NB4 (cell line): ENCODE measurements around the gene PDE4A.
A peak's percentile ranks its signal among the peaks of the same experiment; 100 is the strongest.

ENCODE experiments used
- DNase-seq: peaks from one replicate; pipeline ENCODE4 v3.0.0; 2010; ENCODE audit warnings: low read depth
- H3K4me3 ChIP-seq: one replicate; pipeline ENCODE4 v1.5.1; 2011; ENCODE audit warnings: mild to moderate bottlenecking, low read depth, low read length, moderate library complexity
- MYC ChIP-seq: IDR thresholded peaks from 2 replicates; pipeline ENCODE4 v1.6.1; 2011; ENCODE audit warnings: low read depth, low read length
- POLR2A ChIP-seq: IDR thresholded peaks from 2 replicates; pipeline ENCODE4 v1.6.1; 2011; ENCODE audit warnings: mild to moderate bottlenecking; ENCODE audit not compliant: insufficient read length; ENCODE audit errors: extremely low read depth
- TF ChIP-seq, protein P1 (sequence below): IDR thresholded peaks from 2 replicates; pipeline ENCODE4 v1.6.1; 2011; ENCODE audit warnings: low read depth, low read length
- TF ChIP-seq, protein P2 (sequence below): IDR thresholded peaks from one replicate; pipeline ENCODE4 v1.5.1; 2012; ENCODE audit warnings: low read depth, low read length

The PDE4A gene

DNA sequence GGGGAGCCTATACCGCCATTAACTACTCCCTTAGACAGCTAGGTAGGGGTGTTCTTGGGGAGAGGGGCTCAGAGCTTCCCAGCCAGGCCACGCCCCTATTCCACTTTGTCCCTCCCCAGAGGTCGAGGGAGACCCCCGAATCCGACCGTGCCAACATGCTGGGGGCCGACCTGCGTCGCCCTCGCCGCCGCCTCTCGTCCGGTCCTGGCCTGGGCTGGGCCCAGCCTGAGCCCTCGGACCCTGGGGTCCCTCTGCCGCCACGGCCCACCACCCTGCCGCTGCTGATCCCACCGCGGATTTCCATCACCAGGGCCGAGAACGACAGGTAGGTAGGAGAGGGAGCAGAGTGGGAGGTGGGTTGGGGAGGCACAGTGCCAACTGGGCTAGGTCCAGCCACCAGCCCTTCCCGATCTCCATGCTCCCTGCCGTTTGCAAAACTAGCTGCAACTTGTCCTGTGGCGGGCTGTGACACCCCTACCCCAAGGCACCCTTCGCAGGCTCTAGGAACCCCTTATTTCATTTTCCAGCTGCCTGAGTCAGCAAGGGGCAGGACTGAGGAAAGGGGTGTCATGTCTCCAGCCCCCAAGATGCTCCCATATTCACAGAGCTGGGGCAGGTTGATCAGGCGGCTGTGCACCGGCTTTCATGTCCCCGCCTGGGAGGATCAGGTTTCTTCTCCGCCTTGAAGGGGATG is 2.6 kb upstream of the PDE4A start:
- H3K4me3 ChIP-seq, result peak overlapping the region; percentile 70
- DNase-seq, result peak; percentile 56
- TF ChIP-seq POLR2A (no peak), MYC (no peak)
- TF ChIP-seq, protein P1, sequence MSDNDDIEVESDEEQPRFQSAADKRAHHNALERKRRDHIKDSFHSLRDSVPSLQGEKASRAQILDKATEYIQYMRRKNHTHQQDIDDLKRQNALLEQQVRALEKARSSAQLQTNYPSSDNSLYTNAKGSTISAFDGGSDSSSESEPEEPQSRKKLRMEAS, result no peak
- TF ChIP-seq, protein P2, sequence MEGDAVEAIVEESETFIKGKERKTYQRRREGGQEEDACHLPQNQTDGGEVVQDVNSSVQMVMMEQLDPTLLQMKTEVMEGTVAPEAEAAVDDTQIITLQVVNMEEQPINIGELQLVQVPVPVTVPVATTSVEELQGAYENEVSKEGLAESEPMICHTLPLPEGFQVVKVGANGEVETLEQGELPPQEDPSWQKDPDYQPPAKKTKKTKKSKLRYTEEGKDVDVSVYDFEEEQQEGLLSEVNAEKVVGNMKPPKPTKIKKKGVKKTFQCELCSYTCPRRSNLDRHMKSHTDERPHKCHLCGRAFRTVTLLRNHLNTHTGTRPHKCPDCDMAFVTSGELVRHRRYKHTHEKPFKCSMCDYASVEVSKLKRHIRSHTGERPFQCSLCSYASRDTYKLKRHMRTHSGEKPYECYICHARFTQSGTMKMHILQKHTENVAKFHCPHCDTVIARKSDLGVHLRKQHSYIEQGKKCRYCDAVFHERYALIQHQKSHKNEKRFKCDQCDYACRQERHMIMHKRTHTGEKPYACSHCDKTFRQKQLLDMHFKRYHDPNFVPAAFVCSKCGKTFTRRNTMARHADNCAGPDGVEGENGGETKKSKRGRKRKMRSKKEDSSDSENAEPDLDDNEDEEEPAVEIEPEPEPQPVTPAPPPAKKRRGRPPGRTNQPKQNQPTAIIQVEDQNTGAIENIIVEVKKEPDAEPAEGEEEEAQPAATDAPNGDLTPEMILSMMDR, result no peak

DNA sequence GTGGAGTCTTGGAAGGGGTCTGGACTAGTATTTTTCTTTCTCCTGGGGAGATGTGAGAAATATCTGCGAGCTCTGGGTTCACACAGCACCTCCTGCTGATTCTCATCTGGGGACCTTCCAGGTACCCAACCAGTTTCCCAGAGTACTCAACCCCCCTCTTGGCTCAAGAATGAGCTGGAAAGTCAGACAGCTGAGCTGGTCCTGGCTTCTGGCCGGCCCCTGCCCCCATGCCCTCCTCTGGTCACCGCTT is 2.2 kb upstream of the PDE4A start:
- DNase-seq, result no peak

DNA sequence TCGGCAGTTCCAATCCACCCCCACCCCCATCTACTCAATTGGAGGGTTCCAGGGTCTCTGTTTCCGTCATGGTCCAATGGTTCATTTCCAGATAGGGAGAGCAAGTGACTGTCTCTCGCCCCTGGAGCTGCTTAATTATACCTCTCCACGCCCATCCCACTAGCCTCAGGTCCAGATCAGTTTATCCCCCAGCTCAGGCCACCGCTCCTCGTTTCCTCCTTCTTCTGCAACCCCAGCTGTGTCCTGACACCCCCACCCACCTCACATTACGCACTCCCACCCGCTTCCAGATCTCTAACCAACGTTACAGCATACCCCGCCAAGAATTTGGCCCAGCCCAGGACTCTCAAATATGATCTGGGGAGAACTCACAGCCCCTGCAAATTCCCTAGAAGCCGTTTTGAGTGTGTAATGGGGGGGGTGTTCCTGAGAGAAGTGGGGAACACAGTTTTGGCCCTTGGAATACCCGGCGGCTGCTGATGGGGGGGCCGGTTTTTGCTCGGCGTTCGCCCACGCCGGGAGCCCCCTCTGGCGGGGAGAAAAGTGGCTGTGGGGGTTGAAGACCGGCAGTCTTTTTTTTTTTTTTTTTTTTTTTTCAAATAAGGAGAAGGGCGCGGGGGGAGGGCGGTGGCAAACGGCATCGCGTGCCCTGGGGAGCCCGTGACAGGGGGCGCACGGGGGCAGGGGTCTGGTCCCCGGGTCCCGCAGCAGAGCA is 1.7 kb upstream of the PDE4A start:
- peak overlapping the region; percentile 70 for H3K4me3 ChIP-seq
- peak; percentile 91 for DNase-seq

More for the DNA sequence above, 2.2 kb upstream of the PDE4A start:
- peak overlapping the region; percentile 70 for H3K4me3 ChIP-seq
- TF ChIP-seq POLR2A, result no peak
- TF ChIP-seq, protein P1, result no peak
- no peak for TF ChIP-seq MYC
- TF ChIP-seq, protein P2, result no peak

DNA sequence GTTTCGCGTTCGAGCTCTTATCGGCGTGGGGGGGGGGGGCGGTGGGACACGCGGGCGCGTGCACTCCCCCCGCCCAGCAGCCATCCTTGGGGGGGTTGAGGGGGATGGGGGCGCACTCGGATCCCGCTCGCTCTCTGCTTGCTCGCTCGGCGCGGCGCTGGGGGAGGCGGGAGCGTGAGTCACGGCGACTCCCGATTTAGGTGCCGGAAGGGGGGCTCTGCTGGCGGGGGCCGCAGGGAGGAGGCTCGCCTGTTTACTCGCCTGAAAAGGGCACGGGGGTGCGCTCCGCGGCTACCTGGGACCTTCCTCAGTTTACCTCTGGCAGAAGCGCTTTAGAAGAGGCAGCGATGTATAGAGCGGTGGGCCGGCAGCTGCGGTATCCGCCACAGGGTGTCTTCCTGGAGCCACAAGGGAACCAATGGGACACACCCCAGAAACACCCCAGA is 1.1 kb upstream of the PDE4A start:
- DNase-seq, result peak; percentile 93
- TF ChIP-seq, protein P1, result no peak
- TF ChIP-seq MYC, result no peak
- TF ChIP-seq POLR2A, result no peak
- TF ChIP-seq, protein P2, result no peak

More for the DNA sequence above, 1.7 kb upstream of the PDE4A start:
- TF ChIP-seq, protein P2, result peak; percentile 31
- no peak for TF ChIP-seq POLR2A

DNA sequence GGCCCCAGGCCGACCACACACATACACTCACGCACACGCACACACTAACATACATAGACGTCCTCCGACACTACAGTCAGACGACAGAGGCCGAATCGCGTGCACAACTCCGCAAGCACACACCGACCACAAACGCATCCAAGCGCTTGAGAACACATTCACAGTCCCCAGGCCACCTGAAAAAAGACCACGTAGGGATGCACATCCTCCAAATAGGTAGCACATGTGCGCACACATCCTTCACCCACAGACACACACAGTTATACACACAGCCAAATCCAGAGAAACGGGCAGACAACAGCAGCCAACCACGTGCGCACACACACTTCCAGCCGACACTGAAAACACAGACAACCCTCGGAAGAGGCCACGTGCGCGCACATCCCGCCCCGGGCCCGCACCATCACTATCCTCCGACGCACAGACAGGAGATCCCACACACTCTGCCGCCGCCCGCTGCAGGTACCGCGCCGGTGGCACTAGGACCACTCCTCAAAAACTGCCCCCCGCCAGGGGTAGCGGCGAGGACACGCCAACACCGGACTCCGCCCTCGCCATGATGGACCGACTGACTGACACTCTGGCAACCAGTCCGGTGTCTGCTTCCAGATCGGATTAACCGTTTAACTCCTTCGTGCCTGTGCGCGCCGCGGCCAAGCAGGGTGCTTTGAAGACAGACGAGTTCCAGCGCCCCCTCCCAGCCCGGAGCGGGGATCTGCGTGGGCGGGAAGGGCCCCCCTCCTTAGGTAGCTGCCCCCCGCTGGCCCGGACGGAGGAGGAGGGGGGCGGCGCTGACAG is 493 bp upstream of the PDE4A start:
- peak; percentile 99 for DNase-seq
- TF ChIP-seq, protein P2, result no peak
- TF ChIP-seq POLR2A, result no peak
- TF ChIP-seq MYC, result no peak
- TF ChIP-seq, protein P1, result no peak
- H3K4me3 ChIP-seq, result peak overlapping the region; percentile 70

More for the DNA sequence above, 1.1 kb upstream of the PDE4A start:
- peak overlapping the region; percentile 70 for H3K4me3 ChIP-seq
